Measurements from ENCODE around the gene ACTG1.

DNA sequence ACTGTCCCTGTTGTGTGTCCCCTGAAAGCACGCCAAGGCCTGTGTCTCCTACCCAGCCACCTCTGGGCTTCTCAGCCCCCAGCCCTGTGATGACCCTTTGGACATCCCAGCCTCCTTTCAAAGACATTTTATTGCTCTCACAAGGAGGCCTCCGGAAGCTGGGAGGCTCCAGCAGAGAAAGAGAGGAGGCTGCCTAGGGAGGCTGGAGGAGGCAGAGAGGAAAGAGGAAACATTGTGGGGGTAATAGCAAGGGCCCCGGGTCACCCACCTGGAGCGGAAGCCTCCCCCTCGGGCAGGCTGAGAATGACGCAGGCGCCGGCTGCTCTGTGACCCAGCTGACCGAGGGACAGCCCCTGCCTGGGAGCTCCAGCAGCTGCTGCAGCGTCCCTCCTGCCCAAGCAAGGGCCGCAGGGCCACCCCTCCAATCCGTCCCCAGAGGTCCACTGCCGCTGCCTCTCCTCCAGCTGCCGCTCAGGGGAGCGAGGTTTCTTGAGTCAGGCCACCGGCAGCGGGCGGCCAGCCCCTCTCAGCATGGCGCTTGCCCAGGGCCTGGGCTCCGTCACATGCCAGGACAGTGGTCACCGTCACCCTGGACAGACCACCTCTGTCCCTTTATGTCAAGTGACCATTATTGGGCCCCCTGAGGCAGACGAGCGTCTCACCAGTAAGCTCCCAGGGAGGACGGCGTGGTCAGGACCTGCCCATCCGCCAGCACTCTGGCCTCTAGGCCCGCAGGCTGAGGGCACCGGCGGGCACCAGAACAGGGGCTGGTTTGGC is 29.3 kb downstream of the ACTG1 start:
- TF ChIP-seq GABPA (IDR thresholded peaks at IDR 0.05 in 1 of 2, conservative IDR thresholded peaks at IDR 0.05 in 1 of 2) = no peak
- TF ChIP-seq, protein P1, sequence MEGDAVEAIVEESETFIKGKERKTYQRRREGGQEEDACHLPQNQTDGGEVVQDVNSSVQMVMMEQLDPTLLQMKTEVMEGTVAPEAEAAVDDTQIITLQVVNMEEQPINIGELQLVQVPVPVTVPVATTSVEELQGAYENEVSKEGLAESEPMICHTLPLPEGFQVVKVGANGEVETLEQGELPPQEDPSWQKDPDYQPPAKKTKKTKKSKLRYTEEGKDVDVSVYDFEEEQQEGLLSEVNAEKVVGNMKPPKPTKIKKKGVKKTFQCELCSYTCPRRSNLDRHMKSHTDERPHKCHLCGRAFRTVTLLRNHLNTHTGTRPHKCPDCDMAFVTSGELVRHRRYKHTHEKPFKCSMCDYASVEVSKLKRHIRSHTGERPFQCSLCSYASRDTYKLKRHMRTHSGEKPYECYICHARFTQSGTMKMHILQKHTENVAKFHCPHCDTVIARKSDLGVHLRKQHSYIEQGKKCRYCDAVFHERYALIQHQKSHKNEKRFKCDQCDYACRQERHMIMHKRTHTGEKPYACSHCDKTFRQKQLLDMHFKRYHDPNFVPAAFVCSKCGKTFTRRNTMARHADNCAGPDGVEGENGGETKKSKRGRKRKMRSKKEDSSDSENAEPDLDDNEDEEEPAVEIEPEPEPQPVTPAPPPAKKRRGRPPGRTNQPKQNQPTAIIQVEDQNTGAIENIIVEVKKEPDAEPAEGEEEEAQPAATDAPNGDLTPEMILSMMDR (IDR thresholded peaks at IDR 0.05; ENCODE audit: low read depth, low read length, missing input control) = no peak
- TF ChIP-seq, protein P2, sequence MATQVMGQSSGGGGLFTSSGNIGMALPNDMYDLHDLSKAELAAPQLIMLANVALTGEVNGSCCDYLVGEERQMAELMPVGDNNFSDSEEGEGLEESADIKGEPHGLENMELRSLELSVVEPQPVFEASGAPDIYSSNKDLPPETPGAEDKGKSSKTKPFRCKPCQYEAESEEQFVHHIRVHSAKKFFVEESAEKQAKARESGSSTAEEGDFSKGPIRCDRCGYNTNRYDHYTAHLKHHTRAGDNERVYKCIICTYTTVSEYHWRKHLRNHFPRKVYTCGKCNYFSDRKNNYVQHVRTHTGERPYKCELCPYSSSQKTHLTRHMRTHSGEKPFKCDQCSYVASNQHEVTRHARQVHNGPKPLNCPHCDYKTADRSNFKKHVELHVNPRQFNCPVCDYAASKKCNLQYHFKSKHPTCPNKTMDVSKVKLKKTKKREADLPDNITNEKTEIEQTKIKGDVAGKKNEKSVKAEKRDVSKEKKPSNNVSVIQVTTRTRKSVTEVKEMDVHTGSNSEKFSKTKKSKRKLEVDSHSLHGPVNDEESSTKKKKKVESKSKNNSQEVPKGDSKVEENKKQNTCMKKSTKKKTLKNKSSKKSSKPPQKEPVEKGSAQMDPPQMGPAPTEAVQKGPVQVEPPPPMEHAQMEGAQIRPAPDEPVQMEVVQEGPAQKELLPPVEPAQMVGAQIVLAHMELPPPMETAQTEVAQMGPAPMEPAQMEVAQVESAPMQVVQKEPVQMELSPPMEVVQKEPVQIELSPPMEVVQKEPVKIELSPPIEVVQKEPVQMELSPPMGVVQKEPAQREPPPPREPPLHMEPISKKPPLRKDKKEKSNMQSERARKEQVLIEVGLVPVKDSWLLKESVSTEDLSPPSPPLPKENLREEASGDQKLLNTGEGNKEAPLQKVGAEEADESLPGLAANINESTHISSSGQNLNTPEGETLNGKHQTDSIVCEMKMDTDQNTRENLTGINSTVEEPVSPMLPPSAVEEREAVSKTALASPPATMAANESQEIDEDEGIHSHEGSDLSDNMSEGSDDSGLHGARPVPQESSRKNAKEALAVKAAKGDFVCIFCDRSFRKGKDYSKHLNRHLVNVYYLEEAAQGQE (IDR thresholded peaks at IDR 0.05) = no peak
- no peak for TF ChIP-seq ZBTB33 (IDR thresholded peaks at IDR 0.05)
